Stimulated activated CD4-positive, alpha-beta T cell treated with anti-CD3 and anti-CD28 coated beads, Interleukin-12 subunit alpha, Interleukin-12 subunit beta, amount 100 ng/mL, for 4 hours (primary cell): ENCODE measurements around the gene MLF2.

Experiments used
- DNase-seq: peaks from one replicate; pipeline ENCODE4 v3.0.0-alpha.2; 2020

Gene MLF2

DNA sequence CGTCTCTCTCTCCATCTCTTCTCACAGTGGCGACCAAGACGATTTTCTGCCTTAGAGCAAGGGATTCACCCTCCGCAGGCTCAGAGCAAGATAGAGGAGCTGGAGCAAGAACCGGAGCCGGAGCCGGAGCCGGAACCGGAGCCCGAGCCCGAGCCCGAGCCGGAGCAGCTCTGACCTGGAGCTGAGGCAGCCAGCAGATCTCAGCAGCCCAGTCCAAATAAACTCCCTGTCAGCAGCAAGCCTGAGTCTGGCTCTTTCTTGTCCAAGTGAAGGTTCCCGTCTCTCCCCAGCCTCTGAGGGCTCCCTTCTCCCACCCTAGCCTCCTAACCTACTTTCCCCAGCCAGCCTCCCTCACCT, 25.3 kb upstream of the MLF2 start:
- no peak for DNase-seq

DNA sequence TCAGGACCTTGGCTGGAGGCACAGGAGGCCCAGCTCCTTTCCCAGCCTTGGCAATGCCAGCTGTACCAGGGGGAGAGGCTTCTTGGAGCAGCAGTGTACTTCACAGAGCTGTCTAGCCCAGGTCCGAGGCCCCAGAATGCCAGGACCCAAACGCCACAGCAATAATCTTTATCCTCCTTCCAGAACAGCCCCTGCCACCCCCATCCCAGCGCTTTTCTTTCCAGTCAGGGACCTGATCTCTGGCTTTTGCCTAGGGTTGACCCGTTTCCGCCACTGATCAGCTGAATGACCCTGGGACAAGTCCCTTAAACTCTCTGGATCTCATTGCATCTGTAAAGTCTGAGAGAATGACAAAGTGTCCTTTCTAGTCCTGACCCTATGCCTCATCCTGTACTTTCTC, 24.4 kb upstream of the MLF2 start:
- DNase-seq = no peak

DNA sequence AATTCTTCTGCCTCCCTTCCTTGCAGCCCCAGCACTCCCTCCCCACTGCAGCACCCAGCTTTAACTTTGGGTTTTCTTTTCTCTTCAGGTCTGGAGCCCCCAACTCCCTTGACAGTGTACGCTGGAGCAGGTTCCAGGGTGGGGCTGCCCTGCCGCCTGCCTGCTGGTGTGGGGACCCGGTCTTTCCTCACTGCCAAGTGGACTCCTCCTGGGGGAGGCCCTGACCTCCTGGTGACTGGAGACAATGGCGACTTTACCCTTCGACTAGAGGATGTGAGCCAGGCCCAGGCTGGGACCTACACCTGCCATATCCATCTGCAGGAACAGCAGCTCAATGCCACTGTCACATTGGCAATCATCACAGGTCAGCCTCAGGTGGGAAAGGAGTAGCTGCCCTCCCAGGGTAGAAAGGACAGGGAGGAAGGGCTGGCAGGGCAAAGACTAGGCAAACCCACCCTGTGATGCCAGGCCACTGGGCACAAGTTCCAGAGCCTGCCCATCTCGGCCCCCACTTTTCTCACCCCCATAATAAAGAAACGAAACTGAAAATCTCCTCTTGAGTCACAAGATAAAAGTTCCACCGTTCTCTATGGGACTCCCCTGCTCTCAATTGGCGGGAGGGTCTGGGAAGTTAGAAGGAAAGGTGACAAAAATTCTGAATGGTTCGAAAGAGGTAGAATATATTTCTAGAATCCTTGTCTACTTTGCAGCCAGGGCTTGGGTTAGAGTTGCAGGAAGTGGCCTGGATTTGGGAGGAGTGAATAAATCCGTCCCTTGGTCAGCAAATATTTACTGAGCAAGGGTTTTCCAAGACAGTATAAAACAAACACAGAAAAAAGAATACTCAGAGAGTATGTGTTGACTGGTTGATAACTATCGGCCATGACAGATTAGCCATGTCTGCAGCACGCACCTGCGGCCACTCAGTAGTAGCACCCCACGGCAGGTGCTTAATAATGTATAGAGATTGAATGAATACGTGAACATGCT, 22.5 kb upstream of the MLF2 start:
- DNase-seq = no peak

DNA sequence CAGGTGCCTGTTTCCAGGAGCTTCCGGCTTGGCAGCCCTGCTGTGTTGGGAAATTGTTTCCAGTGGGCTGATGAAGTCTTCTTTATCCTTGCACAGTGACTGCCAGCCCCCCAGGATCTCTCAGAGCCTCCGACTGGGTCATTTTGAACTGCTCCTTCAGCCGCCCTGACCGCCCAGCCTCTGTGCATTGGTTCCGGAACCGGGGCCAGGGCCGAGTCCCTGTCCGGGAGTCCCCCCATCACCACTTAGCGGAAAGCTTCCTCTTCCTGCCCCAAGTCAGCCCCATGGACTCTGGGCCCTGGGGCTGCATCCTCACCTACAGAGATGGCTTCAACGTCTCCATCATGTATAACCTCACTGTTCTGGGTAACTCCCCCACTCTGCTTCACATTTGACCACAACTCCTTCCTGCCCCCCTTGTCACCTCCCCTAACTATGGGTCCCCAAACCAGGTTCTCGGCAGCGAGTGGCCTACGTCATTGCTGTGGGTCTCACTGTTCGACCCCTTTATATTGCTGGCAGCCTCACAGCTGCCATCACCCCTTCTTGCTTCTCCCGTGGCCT, 21.6 kb upstream of the MLF2 start:
- no peak for DNase-seq

DNA sequence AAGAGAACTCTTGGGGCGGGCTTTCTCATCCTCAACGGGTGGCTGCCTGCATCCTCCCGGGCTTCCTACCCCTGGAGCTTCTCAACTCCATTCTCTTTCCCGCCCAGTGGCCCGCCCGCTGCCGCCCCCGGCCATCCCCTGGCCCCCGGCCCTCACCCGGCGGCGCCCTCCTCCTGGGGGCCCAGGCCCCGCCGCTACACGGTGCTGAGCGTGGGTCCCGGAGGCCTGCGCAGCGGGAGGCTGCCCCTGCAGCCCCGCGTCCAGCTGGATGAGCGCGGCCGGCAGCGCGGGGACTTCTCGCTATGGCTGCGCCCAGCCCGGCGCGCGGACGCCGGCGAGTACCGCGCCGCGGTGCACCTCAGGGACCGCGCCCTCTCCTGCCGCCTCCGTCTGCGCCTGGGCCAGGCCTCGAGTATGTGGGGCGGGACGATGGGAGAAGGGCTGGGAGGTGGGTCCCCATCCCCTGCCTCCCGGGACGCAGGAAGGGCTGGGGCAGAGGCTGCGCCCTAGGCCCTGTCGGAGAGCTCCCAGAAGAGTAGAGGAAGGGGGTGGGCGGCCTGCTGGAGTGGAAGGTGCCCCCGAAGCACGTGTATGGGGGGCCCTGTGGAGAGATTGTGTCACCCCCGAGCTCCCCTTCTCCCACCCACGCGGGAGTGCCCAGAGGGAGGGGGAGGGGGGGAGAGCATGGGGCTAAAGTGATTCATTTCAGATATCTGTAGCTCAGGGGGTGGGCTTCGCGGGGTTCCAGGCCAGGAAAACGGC, 20.8 kb upstream of the MLF2 start:
- peak; percentile 49 for DNase-seq

DNA sequence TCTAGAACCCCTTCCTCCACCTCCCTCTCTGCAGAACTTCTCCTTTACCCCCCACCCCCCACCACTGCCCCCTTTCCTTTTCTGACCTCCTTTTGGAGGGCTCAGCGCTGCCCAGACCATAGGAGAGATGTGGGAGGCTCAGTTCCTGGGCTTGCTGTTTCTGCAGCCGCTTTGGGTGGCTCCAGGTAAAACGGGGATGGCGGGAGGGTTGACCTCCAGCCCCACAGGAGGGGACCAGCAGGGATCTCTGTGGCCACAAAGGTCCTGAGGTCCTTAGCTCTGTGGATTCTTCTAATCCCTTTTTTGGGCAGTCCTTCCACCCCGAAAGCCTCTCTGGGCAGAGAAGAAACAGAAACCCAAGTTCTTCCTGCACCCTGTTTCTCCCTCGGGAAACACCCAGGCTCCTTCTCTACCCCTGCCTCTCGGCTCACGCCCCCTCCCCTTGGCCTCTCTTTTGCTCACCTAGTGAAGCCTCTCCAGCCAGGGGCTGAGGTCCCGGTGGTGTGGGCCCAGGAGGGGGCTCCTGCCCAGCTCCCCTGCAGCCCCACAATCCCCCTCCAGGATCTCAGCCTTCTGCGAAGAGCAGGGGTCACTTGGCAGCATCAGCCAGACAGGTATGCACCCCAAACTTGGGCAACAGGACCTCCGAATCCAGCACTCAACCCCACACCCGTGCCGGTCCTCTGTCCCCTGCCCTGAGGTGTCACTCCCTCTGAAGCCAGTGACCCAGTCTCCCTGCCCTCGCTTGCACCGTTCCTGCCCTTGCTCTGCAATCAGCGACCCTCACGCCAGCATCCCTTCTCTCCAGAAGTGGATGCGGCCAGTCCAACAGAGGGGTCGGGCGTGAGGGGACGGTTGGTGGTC, 20.0 kb upstream of the MLF2 start:
- no peak for DNase-seq

DNA sequence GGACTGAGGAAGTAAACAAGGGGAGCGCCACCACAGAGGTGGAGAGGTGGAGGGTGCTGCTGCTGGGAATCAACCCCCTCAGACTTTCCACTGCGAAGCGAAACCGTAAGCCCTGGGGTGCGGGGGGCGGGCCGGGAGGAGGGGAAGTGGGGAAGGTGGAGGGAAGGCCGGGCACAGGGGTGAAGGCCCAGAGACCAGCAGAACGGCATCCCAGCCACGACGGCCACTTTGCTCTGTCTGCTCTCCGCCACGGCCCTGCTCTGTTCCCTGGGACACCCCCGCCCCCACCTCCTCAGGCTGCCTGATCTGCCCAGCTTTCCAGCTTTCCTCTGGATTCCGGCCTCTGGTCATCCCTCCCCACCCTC, 19.4 kb upstream of the MLF2 start, which contains the start of gene LAG3:
LAG3 (plus strand) TSS at position 190 of the 365 bp plus-strand sequence. CDS start 333 bp downstream, outside the sequence.
- DNase-seq = peak; percentile 67

DNA sequence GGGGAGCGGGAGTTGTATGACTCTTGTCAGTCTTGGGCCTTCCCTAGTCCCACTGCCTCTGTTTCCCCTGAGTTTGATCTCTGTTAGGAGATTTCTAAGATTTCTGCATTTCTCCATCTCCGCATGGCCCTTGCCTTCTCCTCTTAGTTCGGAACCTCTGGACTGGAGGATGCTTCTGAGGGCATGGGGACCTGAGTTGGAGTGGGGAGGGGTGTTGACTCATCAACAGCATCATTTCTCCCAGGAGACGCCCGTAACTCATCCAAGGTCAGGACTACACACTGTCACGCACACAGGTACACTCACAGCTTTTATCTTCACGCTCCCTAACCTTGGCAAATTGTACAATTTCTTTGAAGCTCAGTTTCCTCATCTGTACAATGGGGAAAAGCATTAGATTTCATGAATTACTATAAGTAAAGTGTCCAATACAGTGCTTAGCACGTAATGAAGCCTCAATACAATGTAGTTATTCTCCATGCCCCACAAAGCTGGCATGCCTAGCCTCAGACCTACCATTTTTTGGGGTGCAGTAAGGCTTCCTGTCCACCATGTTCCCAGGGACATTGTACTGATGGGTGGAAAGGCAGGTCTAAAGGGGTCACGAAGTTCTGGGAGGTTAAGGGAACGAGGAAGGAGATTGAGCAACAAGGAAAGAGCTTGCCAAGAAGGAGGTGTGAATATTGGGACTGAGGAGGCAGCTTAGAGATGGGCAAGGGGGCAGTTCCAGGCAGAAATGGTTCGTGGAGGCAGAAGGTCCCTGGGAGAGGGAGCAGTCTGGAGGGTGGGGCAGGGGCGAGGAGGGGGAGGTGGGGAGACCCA, 18.8 kb upstream of the MLF2 start:
- no peak for DNase-seq

DNA sequence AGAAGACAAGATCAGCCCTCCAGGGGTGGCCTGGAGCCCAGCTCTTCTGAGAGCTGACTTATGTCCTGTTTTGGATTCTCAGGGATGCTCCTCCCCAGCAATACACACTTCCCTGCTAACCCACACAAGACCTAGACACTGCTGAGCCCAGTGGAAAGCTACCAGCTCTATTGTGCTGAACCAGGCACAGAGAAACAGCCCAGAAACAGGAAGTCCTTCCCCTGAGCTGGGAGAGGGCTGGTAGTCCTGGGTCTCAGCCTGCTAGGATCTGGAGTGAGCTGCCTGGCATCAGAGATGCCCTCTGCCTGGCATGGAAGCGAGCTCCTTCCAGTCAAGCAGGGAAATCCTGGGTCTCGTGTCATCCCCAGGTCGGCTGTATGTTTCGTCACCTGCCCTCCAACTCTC, 18.2 kb upstream of the MLF2 start:
- no peak for DNase-seq

DNA sequence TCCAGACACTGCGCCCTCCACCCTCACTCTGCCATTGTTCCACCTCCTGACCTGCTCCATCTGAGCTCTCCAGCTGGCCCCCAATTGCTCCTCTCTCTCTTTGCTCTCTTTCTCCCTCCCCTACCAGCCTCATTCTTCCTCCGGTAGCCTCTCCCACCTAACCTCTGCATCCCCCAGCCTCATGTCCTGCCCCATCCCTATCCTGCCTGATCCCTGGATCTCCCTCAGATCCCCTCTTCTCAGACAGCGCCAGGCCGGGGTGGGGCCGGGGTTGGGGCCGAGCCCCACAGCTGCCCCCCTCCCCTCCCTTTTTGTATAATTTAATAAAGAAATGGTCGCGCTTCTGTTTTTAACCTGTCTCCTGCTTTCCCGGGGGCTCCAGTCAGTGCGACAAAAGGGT, 17.7 kb upstream of the MLF2 start:
- no peak for DNase-seq

DNA sequence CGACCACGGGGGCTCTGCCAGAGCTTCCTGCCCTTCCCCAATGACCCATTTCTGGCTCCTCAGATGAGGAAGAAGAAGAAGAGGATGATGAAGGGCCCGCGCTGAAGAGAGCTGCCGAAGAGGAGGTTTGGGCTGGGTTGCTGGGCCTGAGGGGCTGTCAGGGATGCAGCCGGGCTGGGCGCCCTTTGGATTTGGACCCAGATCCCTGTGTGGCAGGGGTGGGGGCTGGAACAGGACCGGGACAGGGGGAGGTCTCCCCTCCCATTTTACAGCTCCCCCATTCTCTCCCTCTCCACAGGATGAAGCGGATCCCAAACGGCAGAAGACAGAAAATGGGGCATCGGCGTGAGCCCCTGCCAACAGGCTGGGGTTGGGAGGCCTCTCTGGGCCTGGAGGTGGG, 17.2 kb upstream of the MLF2 start:
- DNase-seq = no peak

DNA sequence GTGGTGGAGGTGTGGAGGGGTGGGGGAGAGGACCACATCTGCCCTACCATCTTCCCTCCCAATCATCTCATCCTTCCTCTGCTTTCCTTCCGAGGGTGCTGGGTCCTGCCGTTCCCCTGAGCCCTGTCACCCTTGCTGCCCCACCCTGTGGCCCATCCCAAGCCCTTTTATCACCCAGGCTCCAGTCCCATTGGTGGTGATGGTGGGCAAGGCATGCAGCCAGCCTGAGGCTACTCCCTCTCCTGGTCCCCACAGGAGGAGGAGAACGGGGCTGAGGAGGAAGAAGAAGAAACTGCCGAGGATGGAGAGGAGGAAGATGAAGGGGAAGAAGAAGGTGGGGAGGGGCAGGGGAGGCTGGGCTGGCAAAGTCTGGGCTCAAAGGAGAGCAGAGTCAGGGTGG, 16.7 kb upstream of the MLF2 start:
- DNase-seq = no peak

DNA sequence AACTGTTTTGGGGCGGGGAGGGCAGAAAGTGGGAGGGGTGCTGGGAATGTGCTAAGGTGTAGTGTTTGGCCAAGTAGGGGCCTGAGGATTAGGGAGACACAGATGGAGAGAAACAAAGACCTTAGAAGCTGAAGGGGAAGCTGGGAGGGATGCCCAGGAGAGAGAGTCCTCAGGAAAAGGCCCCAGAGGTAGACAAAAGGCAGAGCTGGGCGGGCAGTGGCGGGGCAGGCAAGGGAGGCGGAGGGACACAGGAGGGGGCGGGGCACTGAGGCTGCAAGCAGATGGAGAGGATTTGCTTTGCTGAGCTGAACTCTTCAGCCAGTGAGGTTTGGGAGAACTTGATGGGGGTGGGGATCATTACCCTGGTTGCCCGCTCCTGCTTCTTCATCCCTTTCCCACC, 16.0 kb upstream of the MLF2 start:
- no peak for DNase-seq

DNA sequence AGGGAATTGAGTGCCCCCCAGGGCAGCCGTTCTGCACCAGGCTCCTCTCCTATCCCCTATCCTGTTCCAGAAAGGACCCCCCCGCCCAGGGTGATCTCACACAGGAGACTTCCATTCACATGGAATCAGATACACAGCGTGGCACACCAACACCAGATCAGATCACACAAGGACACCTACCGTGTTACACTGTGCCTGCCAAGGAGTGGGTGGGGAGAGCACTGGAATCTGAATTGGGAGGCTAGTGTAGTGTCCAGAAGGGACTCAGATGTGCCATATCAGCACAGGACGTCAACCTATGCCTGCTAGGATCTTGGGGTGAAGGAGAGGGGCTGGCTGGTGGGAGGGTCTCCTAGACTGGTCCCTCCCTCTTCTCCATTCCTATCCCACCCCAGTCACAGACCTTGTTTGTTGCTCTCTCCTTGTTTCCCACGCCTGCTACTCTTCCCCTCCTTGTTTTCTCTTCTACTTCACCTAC, 15.5 kb upstream of the MLF2 start:
- no peak for DNase-seq

DNA sequence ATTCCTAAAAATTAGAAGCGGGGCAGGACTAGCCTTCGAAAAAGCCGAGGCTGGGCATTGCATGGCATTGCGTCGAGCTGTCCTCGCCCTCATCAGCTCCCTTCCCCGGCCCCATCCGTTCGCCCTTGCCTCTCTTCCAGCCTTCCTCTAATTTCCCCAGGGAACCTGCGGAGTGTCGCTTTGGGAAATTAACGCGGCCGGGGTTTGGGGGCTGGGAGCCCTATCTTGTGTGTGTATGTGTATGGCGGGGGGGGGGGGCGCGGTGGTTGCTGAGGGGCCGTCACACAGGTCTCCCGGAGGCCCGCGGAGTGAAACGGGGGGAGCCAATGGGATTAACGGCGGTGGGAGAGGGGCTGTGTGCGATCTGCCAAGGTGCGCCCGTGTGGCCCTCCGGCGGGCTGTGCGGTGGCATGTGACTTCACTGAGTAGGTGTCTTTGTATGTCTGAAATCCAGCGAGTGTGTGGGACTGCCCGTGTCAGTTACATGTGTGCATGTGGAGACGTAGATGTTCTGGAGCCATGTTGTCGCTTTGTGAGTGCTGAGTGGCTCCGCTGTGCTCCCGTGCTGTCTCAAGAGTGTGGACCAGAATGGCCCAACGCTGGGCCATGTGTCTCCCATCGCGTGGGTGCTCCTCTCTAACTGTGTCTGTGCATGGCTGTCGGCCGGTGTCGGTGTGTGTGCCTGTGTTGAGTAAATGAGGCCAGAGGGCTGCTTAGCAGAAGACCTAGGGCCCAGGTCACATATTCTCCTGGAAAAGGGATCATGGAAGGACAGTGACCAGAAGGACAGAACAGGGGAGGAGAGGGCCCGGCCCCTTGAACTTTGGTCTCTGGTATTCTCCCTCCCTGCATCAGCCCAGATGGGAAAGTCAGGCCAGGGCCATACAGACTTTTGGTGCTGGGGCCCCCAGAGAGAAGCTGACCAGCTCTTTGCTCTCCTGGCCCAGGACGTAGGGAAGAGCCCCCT, 14.7 kb upstream of the MLF2 start:
- no peak for DNase-seq

DNA sequence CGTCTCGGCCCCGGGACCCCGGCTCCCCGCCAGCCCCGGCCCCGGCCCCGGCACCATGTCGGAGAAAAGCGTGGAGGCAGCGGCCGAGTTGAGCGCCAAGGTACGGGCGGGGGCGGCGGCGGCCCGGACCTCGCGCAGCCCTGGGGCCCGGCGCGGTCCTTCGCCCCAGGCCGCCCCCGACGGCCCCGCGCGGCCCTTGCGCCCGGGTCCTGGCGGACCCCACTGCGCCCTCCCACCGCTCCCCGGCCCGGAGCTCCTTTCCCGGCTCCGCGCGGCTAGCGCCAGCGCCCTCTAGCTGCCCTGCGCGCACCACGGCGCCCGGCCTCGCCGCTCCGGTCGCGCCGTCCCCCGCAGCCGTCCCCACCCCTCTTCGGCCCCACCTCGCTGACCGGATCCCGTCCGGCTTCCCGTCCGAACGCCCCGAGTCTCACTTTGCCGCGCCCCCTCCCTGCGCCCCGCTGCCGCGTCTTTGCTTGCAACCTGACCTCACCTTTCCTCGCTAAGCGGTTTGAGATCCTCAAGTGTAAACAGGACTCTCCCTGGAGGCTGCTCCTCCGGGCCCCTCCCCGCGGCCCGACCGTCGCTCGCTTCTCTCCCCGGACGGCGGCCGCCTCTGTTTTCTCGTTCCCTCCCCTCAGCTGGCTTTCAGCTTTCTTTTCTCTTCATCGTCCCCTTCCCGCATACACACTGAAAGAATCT, 13.9 kb upstream of the MLF2 start:
- DNase-seq = peak; percentile 57

DNA sequence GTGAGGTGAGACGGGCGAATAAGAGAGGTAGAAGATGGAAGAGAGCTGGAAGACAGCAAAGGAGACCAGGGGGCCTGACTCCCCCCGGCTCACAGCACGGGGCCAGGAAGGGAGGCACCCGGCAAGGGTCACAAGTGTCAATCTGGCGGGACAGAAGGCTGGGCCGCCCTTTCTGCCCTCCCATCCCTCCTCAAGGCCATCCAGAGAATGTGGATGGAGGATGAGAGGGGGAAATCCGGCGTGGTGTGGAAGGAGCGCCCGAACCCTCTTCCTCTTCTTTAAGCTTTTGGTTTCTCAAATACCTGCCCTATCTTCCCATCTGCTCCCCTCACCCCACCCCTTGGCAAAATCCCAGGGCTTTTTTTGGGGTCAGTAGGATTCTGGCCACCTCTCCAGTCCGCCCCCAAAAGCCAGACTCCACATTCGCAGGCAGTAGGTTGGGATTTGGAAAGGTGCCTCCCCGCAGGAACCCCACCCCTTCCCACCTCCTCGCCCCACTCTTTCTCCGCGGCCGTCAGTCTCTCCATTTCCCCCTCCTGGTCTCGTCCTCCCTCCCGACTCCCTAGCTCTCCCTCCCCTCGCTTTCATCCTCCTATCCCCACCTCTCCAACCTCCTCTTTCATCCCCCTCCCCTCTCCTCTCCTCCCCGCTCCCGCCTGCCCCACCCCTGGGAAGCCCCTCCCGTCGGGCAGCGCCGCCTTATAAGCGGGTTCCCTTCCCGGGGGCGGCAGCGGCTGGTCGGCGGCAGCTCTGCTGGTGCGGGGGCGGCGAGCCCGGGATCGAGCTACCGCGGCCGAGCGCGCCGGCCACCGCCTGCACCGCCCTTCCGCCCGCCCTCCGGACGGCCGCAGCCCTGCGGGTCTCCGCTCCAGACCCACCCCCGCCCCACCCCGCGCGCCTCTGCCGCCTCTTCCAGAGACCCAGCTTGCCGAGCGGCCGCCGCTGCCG, 13.0 kb upstream of the MLF2 start, which contains the start of gene PTMS:
PTMS (plus strand) TSS at position 730 of the 948 bp plus-strand sequence. CDS start 343 bp downstream, outside the sequence.
- DNase-seq = no peak

DNA sequence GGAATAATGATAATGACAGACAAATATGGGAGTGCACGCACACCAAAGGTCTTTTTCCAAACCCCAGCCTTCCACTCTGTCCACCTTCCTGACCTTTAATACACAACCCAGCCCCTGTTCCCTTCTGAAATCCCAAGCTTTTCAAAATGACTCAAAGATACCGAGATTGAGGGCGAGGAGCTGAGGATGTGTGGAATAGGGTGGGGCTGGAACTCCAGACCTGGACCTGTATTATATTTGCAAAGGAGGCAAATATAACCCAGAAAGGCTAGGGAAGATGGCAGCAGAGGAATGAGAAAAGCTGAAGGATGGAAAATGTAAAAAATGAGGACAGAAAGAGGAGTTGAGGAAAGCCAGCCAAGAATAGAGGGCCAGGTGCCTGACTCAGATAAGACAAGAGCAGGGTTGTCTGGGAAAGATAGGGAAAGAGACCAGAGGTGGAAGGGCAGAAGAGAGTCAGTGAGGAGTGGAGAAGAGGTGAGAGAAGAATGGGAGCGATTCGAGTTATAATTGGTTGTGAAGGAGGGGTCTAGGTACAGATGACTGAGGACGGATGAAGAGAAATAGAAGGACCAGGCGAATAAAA, 12.2 kb upstream of the MLF2 start:
- DNase-seq = no peak
